Subcutaneous abdominal adipose tissue (tissue), 5 donors: Measurements from ENCODE around the gene OXER1.

Experiments used
- H3K27ac ChIP-seq: one replicate; pipeline ENCODE4 v1.7.0; 2013; ENCODE audit warnings: low read depth, mild to moderate bottlenecking, inconsistent platforms, low read length, moderate library complexity
- H3K27me3 ChIP-seq, 5 donors: one replicate each; pipeline ENCODE4 v1.7.0; 2013; ENCODE audit warnings: low read length in 5 of 5, inconsistent platforms in 1 of 5; ENCODE audit not compliant: control insufficient read depth in 5 of 5, insufficient read depth in 4 of 5
- H3K36me3 ChIP-seq, 5 donors: one replicate each; pipeline ENCODE4 v1.7.0; 2013; ENCODE audit warnings: low read length in 5 of 5; ENCODE audit not compliant: control insufficient read depth in 5 of 5, insufficient read depth in 5 of 5
- H3K4me1 ChIP-seq, 5 donors: one replicate each; pipeline ENCODE4 v1.7.0; 2013; ENCODE audit warnings: low read length in 5 of 5, mild to moderate bottlenecking in 3 of 5, moderate library complexity in 1 of 5; ENCODE audit not compliant: control insufficient read depth in 5 of 5, insufficient read depth in 5 of 5
- H3K4me3 ChIP-seq, 5 donors: one replicate each; pipeline ENCODE4 v1.7.0; 2013; ENCODE audit warnings: low read length in 5 of 5, low read depth in 1 of 5
- H3K9ac ChIP-seq, 5 donors: one replicate each; pipeline ENCODE4 v1.7.0; 2013; ENCODE audit warnings: low read length in 5 of 5, mild to moderate bottlenecking in 4 of 5, moderate library complexity in 3 of 5
- H3K9me3 ChIP-seq, 5 donors: one replicate each; pipeline ENCODE4 v1.7.0; 2013; ENCODE audit warnings: low read length in 5 of 5; ENCODE audit not compliant: control insufficient read depth in 5 of 5
- donor health status: healthy.
- donor health status: healthy.
- donor health status: healthy.
- donor health status: healthy.
- donor health status: healthy.

The OXER1 gene

GRCh38 chr2:42752816-42753813 lies 10.8 kb downstream of the OXER1 start:
- Histone ChIP-seq H3K36me3 (peaks cover 2 to 17% (median 12%) of the 10 kb centered on the region in 5 donors), H3K4me1 (peaks cover 0 to 56% (median 38%) of the 10 kb centered on the region in 5 donors), H3K9ac (no peak overlapping the region), H3K4me3 (no peak overlapping the region), H3K27me3 (no peaks in the 10 kb centered on the region), H3K9me3 (no peaks in the 10 kb centered on the region), H3K27ac (no peak overlapping the region)

GRCh38 chr2:42752314-42752713 lies 11.6 kb downstream of the OXER1 start:
- no peak overlapping the region for H3K27ac ChIP-seq
- peaks cover 2 to 17% (median 12%) of the 10 kb centered on the region in 5 donors for H3K36me3 ChIP-seq
- no peaks in the 10 kb centered on the region for H3K27me3 ChIP-seq

GRCh38 chr2:42748840-42749239 lies 15.1 kb downstream of the OXER1 start:
- Histone ChIP-seq H3K27me3 (no peaks in the 10 kb centered on the region), H3K4me3 (no peak overlapping the region), H3K36me3 (peaks cover 2 to 17% (median 10%) of the 10 kb centered on the region in 5 donors), H3K9me3 (no peaks in the 10 kb centered on the region), H3K9ac (no peak overlapping the region), H3K4me1 (peaks cover 0 to 16% (median 6%) of the 10 kb centered on the region in 5 donors), H3K27ac (no peak overlapping the region)

More at GRCh38 chr2:42752314-42752713, 11.6 kb downstream of the OXER1 start:
- no peaks in the 10 kb centered on the region for H3K9me3 ChIP-seq
- peaks cover 0 to 51% (median 34%) of the 10 kb centered on the region in 5 donors for H3K4me1 ChIP-seq
- no peak overlapping the region for H3K9ac ChIP-seq
- H3K4me3 ChIP-seq = no peak overlapping the region

GRCh38 chr2:42747422-42747821 lies 16.5 kb downstream of the OXER1 start:
- H3K4me3 ChIP-seq = no peak overlapping the region
- no peaks in the 10 kb centered on the region for H3K27me3 ChIP-seq
- H3K27ac ChIP-seq = no peak overlapping the region
- H3K4me1 ChIP-seq = peaks cover 0 to 9% (median 4%) of the 10 kb centered on the region in 5 donors
- no peaks in the 10 kb centered on the region for H3K9me3 ChIP-seq
- peaks cover 0 to 10% (median 4%) of the 10 kb centered on the region in 5 donors for H3K36me3 ChIP-seq
- H3K9ac ChIP-seq = no peak overlapping the region

GRCh38 chr2:42744545-42745082 lies 19.3 kb downstream of the OXER1 start:
- Histone ChIP-seq H3K27me3 (no peaks in the 10 kb centered on the region), H3K27ac (no peak overlapping the region), H3K9ac (no peak overlapping the region), H3K9me3 (no peaks in the 10 kb centered on the region), H3K4me3 (no peak overlapping the region), H3K4me1 (no peaks in the 10 kb centered on the region), H3K36me3 (peaks cover 0 to 12% (median 8%) of the 10 kb centered on the region in 5 donors)

- no peaks in the 10 kb centered on the region for H3K9me3 ChIP-seq
- H3K9ac ChIP-seq = no peak overlapping the region
- no peak overlapping the region for H3K4me3 ChIP-seq
- H3K4me1 ChIP-seq = no peaks in the 10 kb centered on the region
- H3K36me3 ChIP-seq = peaks cover 0 to 12% (median 4%) of the 10 kb centered on the region in 5 donors
- H3K27me3 ChIP-seq = no peaks in the 10 kb centered on the region
- no peak overlapping the region for H3K27ac ChIP-seq
Observed at GRCh38 chr2:42743659-42743990, 20.3 kb downstream of the OXER1 start.

- Histone ChIP-seq H3K4me3 (no peak overlapping the region), H3K9me3 (no peaks in the 10 kb centered on the region), H3K27me3 (no peaks in the 10 kb centered on the region), H3K9ac (no peak overlapping the region), H3K27ac (no peak overlapping the region), H3K4me1 (no peaks in the 10 kb centered on the region), H3K36me3 (peaks cover 0 to 12% (median 4%) of the 10 kb centered on the region in 5 donors)
Observed at GRCh38 chr2:42742740-42743658, 20.9 kb downstream of the OXER1 start.

- Histone ChIP-seq H3K36me3 (peaks cover 7 to 15% (median 10%) of the 10 kb centered on the region in 5 donors), H3K27me3 (no peaks in the 10 kb centered on the region), H3K9me3 (peaks cover 0 to 2% (median 0%) of the 10 kb centered on the region in 5 donors), H3K9ac (no peak overlapping the region), H3K4me1 (peaks cover 0 to 17% (median 9%) of the 10 kb centered on the region in 5 donors), H3K4me3 (no peak overlapping the region), H3K27ac (no peak overlapping the region)
Observed at GRCh38 chr2:42741140-42741539, 22.8 kb downstream of the OXER1 start.

GRCh38 chr2:42736598-42737322 lies 27.2 kb downstream of the OXER1 start:
- Histone ChIP-seq H3K9ac (no peak overlapping the region), H3K9me3 (peaks cover 0 to 5% (median 0%) of the 10 kb centered on the region in 5 donors), H3K4me1 (peaks cover 0 to 30% (median 14%) of the 10 kb centered on the region in 5 donors), H3K27me3 (no peaks in the 10 kb centered on the region), H3K27ac (no peak overlapping the region), H3K36me3 (peaks cover 7 to 15% (median 14%) of the 10 kb centered on the region in 5 donors), H3K4me3 (peak overlapping the region in 1 of 5 donors; percentile 35)
